ENCODE results near the gene CD151. TPM values are rescaled to one million over a fixed set of nuclear protein-coding genes. Genes with fewer than 3 reads are reported as not detected.

The CD151 gene
- total RNA-seq, 2 experiments from 2014 or later: 20.2 to 20.8 TPM

DNA sequence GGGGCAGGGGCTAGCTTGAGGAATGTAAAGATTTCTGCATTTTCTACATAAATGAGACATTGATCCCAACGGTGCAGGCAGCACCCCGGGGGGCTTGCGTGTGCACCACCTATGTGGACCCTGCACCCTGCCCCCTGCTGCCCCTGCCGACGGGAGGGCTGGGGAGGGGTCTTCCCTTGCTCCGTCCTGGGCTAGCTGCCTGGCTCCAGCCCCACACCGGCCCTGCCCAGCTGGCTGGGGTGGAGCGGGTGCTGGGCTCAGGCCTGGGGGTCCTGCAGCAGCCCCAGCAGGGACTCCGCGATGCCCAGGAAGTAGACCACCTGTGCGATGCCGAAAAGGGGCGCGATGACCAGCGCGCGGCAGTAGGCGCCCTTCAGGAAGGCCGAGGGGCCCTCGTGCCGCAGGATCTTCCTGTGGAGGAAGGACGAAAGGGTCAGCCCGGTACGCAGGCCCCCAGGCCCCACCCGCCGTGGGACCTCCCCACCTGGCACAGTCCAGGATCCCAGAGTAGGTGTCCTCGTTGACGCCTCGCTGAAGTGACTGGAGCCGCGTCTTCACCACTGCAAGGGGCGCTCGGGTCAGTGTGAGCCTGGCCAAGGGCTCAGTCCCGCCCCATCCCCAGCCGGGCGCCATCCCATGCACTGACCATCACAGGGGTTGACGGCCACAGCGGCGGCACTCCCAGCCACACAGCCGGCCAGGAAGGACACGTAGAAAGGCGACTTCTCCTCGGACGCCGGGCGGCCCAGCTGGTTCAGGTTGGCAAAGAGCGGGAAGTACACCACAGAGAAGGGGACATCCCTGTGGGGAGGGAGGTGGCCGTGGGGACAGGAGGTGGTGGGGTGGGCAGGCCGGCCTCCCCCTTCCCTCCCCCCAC, 40.9 kb upstream of the CD151 start:
- ChIA-PET POLR2A (interaction anchor here (0.7 kb wide), 1 partner anchor 18 kb away, joined by 3 read pairs; the partner anchor contains the start of gene RPLP2), CTCF (no interaction called here)
- no peak for ATAC-seq (ENCODE audit: poor library complexity)
- Histone ChIP-seq H3K9me3 (ENCODE audit: control insufficient read depth in 1 of 2, insufficient read depth in 1 of 2, low read length in 2 of 2) (peaks cover 0 to 5% of the 10 kb centered on the region in 2 experiments), H3K36me3 (ENCODE audit: insufficient read depth, low read length) (peaks cover 29% of the 10 kb centered on the region), H3K4me3 (ENCODE audit: low read length) (no peak overlapping the region), H3K27me3 (ENCODE audit: control insufficient read depth in 1 of 2, insufficient read depth in 2 of 2, low read length in 2 of 2) (peaks cover 0 to 5% of the 10 kb centered on the region in 2 experiments), H3K27ac (ENCODE audit: low read depth in 1 of 2, low read length in 2 of 2) (no peak overlapping the region), H3K4me1 (ENCODE audit: insufficient read depth, low read length) (peaks cover 46% of the 10 kb centered on the region)
- Mint-ChIP-seq H3K4me3 (peak overlapping the region; percentile 56), H3K27me3 (no peaks in the 10 kb centered on the region), H3K36me3 (ENCODE audit: low read depth) (peaks cover 10% of the 10 kb centered on the region), H3K27ac (no peak overlapping the region), H3K9me3 (no peaks in the 10 kb centered on the region), H3K4me1 (ENCODE audit: low read depth) (peaks cover 11% of the 10 kb centered on the region)
- intact Hi-C loops (cut with DNase I, micrococcal nuclease): no loop called here
- no peak for DNase-seq
- TF ChIP-seq, protein P1, sequence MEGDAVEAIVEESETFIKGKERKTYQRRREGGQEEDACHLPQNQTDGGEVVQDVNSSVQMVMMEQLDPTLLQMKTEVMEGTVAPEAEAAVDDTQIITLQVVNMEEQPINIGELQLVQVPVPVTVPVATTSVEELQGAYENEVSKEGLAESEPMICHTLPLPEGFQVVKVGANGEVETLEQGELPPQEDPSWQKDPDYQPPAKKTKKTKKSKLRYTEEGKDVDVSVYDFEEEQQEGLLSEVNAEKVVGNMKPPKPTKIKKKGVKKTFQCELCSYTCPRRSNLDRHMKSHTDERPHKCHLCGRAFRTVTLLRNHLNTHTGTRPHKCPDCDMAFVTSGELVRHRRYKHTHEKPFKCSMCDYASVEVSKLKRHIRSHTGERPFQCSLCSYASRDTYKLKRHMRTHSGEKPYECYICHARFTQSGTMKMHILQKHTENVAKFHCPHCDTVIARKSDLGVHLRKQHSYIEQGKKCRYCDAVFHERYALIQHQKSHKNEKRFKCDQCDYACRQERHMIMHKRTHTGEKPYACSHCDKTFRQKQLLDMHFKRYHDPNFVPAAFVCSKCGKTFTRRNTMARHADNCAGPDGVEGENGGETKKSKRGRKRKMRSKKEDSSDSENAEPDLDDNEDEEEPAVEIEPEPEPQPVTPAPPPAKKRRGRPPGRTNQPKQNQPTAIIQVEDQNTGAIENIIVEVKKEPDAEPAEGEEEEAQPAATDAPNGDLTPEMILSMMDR (IDR thresholded peaks at IDR 0.05): no peak

DNA sequence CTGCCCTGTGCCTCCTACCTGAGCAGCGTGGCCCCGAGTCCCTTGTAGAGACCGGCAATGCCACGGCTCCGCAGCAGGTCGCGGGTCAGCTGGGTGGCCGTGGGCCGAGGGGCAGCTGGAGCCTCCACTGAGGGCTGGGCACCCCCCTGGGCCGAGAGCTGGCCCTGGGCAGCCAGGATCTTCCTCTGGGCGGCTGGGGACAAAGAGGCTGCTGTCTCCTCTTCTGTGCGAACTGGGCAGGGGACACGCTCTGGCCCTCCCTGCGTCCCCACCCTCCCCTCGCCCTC, 40.3 kb upstream of the CD151 start:
- intact Hi-C loops (cut with DNase I, micrococcal nuclease): no loop called here
- H3K4me1 ChIP-seq (ENCODE audit: insufficient read depth, low read length): peaks cover 51% of the 10 kb centered on the region
- H3K27ac Mint-ChIP-seq: no peak overlapping the region

DNA sequence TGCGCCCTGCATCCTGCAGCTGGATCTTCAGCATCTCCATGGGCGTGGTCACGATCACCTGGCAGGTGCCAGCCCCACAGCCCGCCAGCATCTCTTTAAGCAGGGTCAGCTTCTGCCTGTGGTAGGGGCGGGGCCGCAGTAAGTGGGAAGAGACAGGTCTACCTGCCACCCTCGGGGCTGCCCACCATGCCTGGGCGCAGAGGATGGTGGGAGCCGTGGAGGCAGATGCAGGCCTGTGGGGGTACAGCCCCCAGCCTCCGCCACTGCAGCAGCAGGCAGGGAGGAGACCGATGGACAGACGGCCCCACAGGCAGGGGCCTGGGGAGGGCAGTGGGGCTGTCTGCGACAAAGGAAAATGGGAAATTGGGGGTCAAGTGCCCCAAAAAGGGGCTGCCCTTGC, 39.9 kb upstream of the CD151 start:
- peaks cover 51% of the 10 kb centered on the region for H3K4me1 ChIP-seq (ENCODE audit: insufficient read depth, low read length)
- no peak overlapping the region for H3K27ac ChIP-seq (ENCODE audit: low read depth in 1 of 2, low read length in 2 of 2)
- H3K4me3 Mint-ChIP-seq: no peak overlapping the region
- H3K9me3 Mint-ChIP-seq: no peaks in the 10 kb centered on the region
- H3K36me3 Mint-ChIP-seq (ENCODE audit: low read depth): peaks cover 10% of the 10 kb centered on the region
- ChIA-PET CTCF (no interaction called here), POLR2A (no interaction called here)
- no peak overlapping the region for H3K4me3 ChIP-seq (ENCODE audit: low read length)
- DNase-seq (no peak), ATAC-seq (ENCODE audit: poor library complexity) (no peak)
- TF ChIP-seq, protein P1 (IDR thresholded peaks at IDR 0.05): no peak
- H3K4me1 Mint-ChIP-seq (ENCODE audit: low read depth): peaks cover 16% of the 10 kb centered on the region
- no peak overlapping the region for H3K27ac Mint-ChIP-seq
- peaks cover 29% of the 10 kb centered on the region for H3K36me3 ChIP-seq (ENCODE audit: insufficient read depth, low read length)
- no peaks in the 10 kb centered on the region for H3K27me3 Mint-ChIP-seq
- H3K27me3 ChIP-seq (ENCODE audit: control insufficient read depth in 1 of 2, insufficient read depth in 2 of 2, low read length in 2 of 2): peaks cover 0 to 5% of the 10 kb centered on the region in 2 experiments
- H3K9me3 ChIP-seq (ENCODE audit: control insufficient read depth in 1 of 2, insufficient read depth in 1 of 2, low read length in 2 of 2): peaks cover 0 to 5% of the 10 kb centered on the region in 2 experiments
- intact Hi-C loops (cut with DNase I, micrococcal nuclease): no loop called here

More for the DNA sequence above, 40.3 kb upstream of the CD151 start:
- H3K36me3 Mint-ChIP-seq (ENCODE audit: low read depth): peaks cover 10% of the 10 kb centered on the region
- Histone ChIP-seq H3K27ac (ENCODE audit: low read depth in 1 of 2, low read length in 2 of 2) (no peak overlapping the region), H3K4me3 (ENCODE audit: low read length) (no peak overlapping the region), H3K27me3 (ENCODE audit: control insufficient read depth in 1 of 2, insufficient read depth in 2 of 2, low read length in 2 of 2) (peaks cover 0 to 5% of the 10 kb centered on the region in 2 experiments), H3K36me3 (ENCODE audit: insufficient read depth, low read length) (peaks cover 29% of the 10 kb centered on the region), H3K9me3 (ENCODE audit: control insufficient read depth in 1 of 2, insufficient read depth in 1 of 2, low read length in 2 of 2) (peaks cover 0 to 5% of the 10 kb centered on the region in 2 experiments)
- peaks cover 16% of the 10 kb centered on the region for H3K4me1 Mint-ChIP-seq (ENCODE audit: low read depth)
- H3K27me3 Mint-ChIP-seq: no peaks in the 10 kb centered on the region
- TF ChIP-seq, protein P1 (IDR thresholded peaks at IDR 0.05): no peak
- ChIA-PET CTCF (no interaction called here), POLR2A (no interaction called here)
- H3K9me3 Mint-ChIP-seq: no peaks in the 10 kb centered on the region
- no peak for DNase-seq
- ATAC-seq (ENCODE audit: poor library complexity): no peak
- H3K4me3 Mint-ChIP-seq: no peak overlapping the region

Measured in CD4-positive, alpha-beta T cell (primary cell).